CD14-positive monocyte (primary cell): ENCODE measurements around the gene IP6K2. TPM values are rescaled to one million over a fixed set of nuclear protein-coding genes. Genes with fewer than 3 reads are reported as not detected.

Experiments
- DNase-seq, 3 donors: peaks; one replicate each; pipeline ENCODE4 v3.0.0-alpha.2; 2011 to 2022
- H2AFZ ChIP-seq: 2 replicates; pipeline ENCODE4 v1.6.0; 2012; ENCODE audit warnings: mild to moderate bottlenecking, low read depth, low read length, inconsistent platforms; ENCODE audit not compliant: insufficient read depth, poor library complexity, severe bottlenecking
- H3K27ac ChIP-seq, 2 donors: 1 replicate in 1 of 2; 2 replicates in 1 of 2; pipeline ENCODE4 v1.5.1; 2012 to 2013; ENCODE audit warnings: low read length in 2 of 2, control low read depth in 1 of 2, inconsistent platforms in 1 of 2, low read depth in 1 of 2, mild to moderate bottlenecking in 1 of 2
- H3K27me3 ChIP-seq, 2 donors: one replicate each; pipeline versions ENCODE4 v1.6.0 to v1.6.1; 2011 to 2013; ENCODE audit warnings: low read length in 2 of 2; ENCODE audit not compliant: control insufficient read depth in 2 of 2, insufficient read depth in 2 of 2
- H3K36me3 ChIP-seq, 2 donors: replicated peaks in 1 of 2; 1 replicate in 1 of 2; 2 replicates in 1 of 2; pipeline versions ENCODE4 v1.5.1 to v1.6.1; 2012 to 2013; ENCODE audit warnings: low read length in 2 of 2, control low read depth in 1 of 2, inconsistent platforms in 1 of 2, mild to moderate bottlenecking in 1 of 2; ENCODE audit not compliant: insufficient read depth in 2 of 2, control insufficient read depth in 1 of 2
- H3K4me1 ChIP-seq, 2 donors: 1 replicate in 1 of 2; 2 replicates in 1 of 2; pipeline versions ENCODE4 v1.5.1 to v1.6.1; 2012 to 2013; ENCODE audit warnings: low read length in 2 of 2, control low read depth in 1 of 2, inconsistent platforms in 1 of 2, mild to moderate bottlenecking in 1 of 2, moderate library complexity in 1 of 2; ENCODE audit not compliant: insufficient read depth in 2 of 2, control insufficient read depth in 1 of 2
- H3K4me2 ChIP-seq: replicated peaks from 2 replicates; pipeline ENCODE3; 2012; ENCODE audit warnings: low read length, moderate library complexity, mild to moderate bottlenecking; ENCODE audit not compliant: poor library complexity, severe bottlenecking; ENCODE audit errors: extremely low read depth
- H3K4me3 ChIP-seq, 3 experiments: fragments of 200-600 bp in 1 of 3; sonication (generic) in 1 of 3; replicated peaks in 1 of 3; 1 replicate in 2 of 3; 2 replicates in 1 of 3; pipeline ENCODE4 v1.5.1; 2011 to 2013; ENCODE audit warnings: low read length in 3 of 3, mild to moderate bottlenecking in 3 of 3, control low read depth in 2 of 3, low read depth in 2 of 3, inconsistent platforms in 1 of 3, moderate library complexity in 1 of 3
- H3K79me2 ChIP-seq: 2 replicates; pipeline ENCODE4 v1.6.0; 2012; ENCODE audit warnings: mild to moderate bottlenecking, control low read depth, inconsistent platforms, low read length, moderate library complexity; ENCODE audit not compliant: insufficient read depth
- H3K9ac ChIP-seq: 2 replicates; pipeline ENCODE4 v1.6.0; 2017; ENCODE audit warnings: low read length, mild to moderate bottlenecking; ENCODE audit not compliant: insufficient read depth, poor library complexity, severe bottlenecking
- H3K9me3 ChIP-seq, 2 donors: replicated peaks in 1 of 2; 1 replicate in 1 of 2; 2 replicates in 1 of 2; pipeline versions ENCODE4 v1.5.1 to v1.6.1; 2012 to 2013; ENCODE audit warnings: low read length in 2 of 2, control low read depth in 1 of 2; ENCODE audit not compliant: control insufficient read depth in 1 of 2, insufficient read depth in 1 of 2
- H4K20me1 ChIP-seq: 2 replicates; pipeline ENCODE4 v1.6.0; 2012; ENCODE audit warnings: mild to moderate bottlenecking, low read length, control low read depth, moderate library complexity; ENCODE audit not compliant: insufficient read depth
- H3K27ac Mint-ChIP-seq, 7 donors: one replicate each; pipeline ENCODE4 v1.8.0; 2020; ENCODE audit warnings: mild to moderate bottlenecking in 7 of 7, mixed read lengths in 7 of 7, moderate library complexity in 6 of 7, inconsistent platforms in 2 of 7
- H3K27me3 Mint-ChIP-seq, 3 donors: one replicate each; pipeline ENCODE4 v1.8.0; 2021 to 2022; ENCODE audit warnings: low read depth in 3 of 3, mild to moderate bottlenecking in 3 of 3, mixed read lengths in 3 of 3, moderate library complexity in 3 of 3, inconsistent platforms in 1 of 3
- H3K36me3 Mint-ChIP-seq, 2 donors: one replicate each; pipeline ENCODE4 v1.8.0; 2020; ENCODE audit warnings: mixed read lengths in 2 of 2, inconsistent platforms in 1 of 2, mild to moderate bottlenecking in 1 of 2
- H3K4me1 Mint-ChIP-seq: one replicate; pipeline ENCODE4 v1.8.0; 2020; ENCODE audit warnings: mild to moderate bottlenecking, mixed read lengths
- H3K4me3 Mint-ChIP-seq, 2 donors: one replicate each; pipeline ENCODE4 v1.8.0; 2020; ENCODE audit warnings: mild to moderate bottlenecking in 2 of 2, mixed read lengths in 2 of 2, moderate library complexity in 1 of 2
- H3K9me3 Mint-ChIP-seq, 7 donors: one replicate each; pipeline ENCODE4 v1.8.0; 2020 to 2022; ENCODE audit warnings: mixed read lengths in 7 of 7, mild to moderate bottlenecking in 6 of 7, moderate library complexity in 6 of 7, inconsistent platforms in 2 of 7
- CTCF ChIP-seq: fragments of 200-600 bp; IDR thresholded peaks from one replicate; pipeline ENCODE4 v1.8.0; 2022; ENCODE audit warnings: antibody characterized with exemption, mild to moderate bottlenecking
- WGBS: methylation state at CpG from one replicate; pipeline ENCODE4 v1.1.5; 2013; ENCODE audit warnings: missing lambda C conversion rate; ENCODE audit not compliant: insufficient coverage; 5-methylcytosine and 5-hydroxymethylcytosine counted together
- intact Hi-C, 2 donors: fragments of 100-400 bp; cut with micrococcal nuclease; formaldehyde crosslinking; loops; one replicate each; pipeline versions ENCODE4 v1.15.0 to v1.15.1; 2023
- polyA plus RNA-seq, 3 donors: library from polyadenylated mRNA; depleted of rRNA in 1 of 3; unstranded in 2 of 3; stranded (reverse) in 1 of 3; fragments of 300-500 nt in 2 of 3; fragments of >200 nt in 1 of 3; fragmentation: Illumina TruSeq in 2 of 3; gene quantifications; 1 replicate in 2 of 3; 2 replicates in 1 of 3; pipeline ENCODE4 v1.2.3, GENCODE V29; 2012 to 2021

Gene IP6K2
- polyA plus RNA-seq, 3 donors = 16.5 to 53.8 (median 18.7) TPM

GRCh38 chr3:48693826-48694225 is 23.2 kb downstream of the IP6K2 start:
- Histone ChIP-seq H3K4me1 (no peaks in the 10 kb centered on the region), H4K20me1 (peaks cover 88% of the 10 kb centered on the region), H3K4me3 (no peak overlapping the region), H3K79me2 (peaks cover 43% of the 10 kb centered on the region), H3K27ac (no peak overlapping the region), H3K4me2 (no peak overlapping the region), H2AFZ (no peak overlapping the region), H3K9me3 (no peaks in the 10 kb centered on the region), H3K9ac (no peak overlapping the region), H3K27me3 (no peaks in the 10 kb centered on the region), H3K36me3 (peaks cover 70 to 87% of the 10 kb centered on the region in 2 donors)
- WGBS = 95% methylated on average over 6 of the region's 8 CpGs
- DNase-seq = no peak
- Mint-ChIP-seq H3K27ac (no peak overlapping the region), H3K36me3 (peaks cover 58 to 72% of the 10 kb centered on the region in 2 donors), H3K27me3 (peaks cover 0 to 1% (median 0%) of the 10 kb centered on the region in 3 donors), H3K9me3 (no peaks in the 10 kb centered on the region), H3K4me3 (no peak overlapping the region), H3K4me1 (no peaks in the 10 kb centered on the region)
- intact Hi-C loops = no loop called here
- TF ChIP-seq CTCF = no peak

GRCh38 chr3:48692551-48692950 is 24.5 kb downstream of the IP6K2 start:
- peaks cover 66 to 81% of the 10 kb centered on the region in 2 donors for H3K36me3 Mint-ChIP-seq
- peaks cover 87% of the 10 kb centered on the region for H4K20me1 ChIP-seq

More at GRCh38 chr3:48692551-48692950, 24.5 kb downstream of the IP6K2 start:
- Histone ChIP-seq H3K4me2 (no peak overlapping the region), H3K4me1 (no peaks in the 10 kb centered on the region), H3K9ac (no peak overlapping the region), H3K9me3 (no peaks in the 10 kb centered on the region), H3K27ac (no peak overlapping the region), H3K79me2 (peaks cover 31% of the 10 kb centered on the region), H2AFZ (no peak overlapping the region), H3K4me3 (no peak overlapping the region), H3K27me3 (no peaks in the 10 kb centered on the region), H3K36me3 (peaks cover 74 to 88% of the 10 kb centered on the region in 2 donors)
- H3K9me3 Mint-ChIP-seq = no peaks in the 10 kb centered on the region
- H3K27ac Mint-ChIP-seq = no peak overlapping the region
- no peak for DNase-seq
- peaks cover 0 to 1% (median 0%) of the 10 kb centered on the region in 3 donors for H3K27me3 Mint-ChIP-seq
- no peaks in the 10 kb centered on the region for H3K4me1 Mint-ChIP-seq
- no peak for TF ChIP-seq CTCF
- intact Hi-C loops = no loop called here
- H3K4me3 Mint-ChIP-seq = no peak overlapping the region
